Ascending aorta (tissue), 2 donors: Measurements from ENCODE around the gene MEAK7. TPM values are rescaled to one million over a fixed set of nuclear protein-coding genes. Genes with fewer than 3 reads are reported as not detected.
"Not testable (repeated sequence)": the region's sequence is repeated elsewhere in the genome, so short reads cannot be mapped to it uniquely, and the experiment has no call there.

Source experiments
- DNase-seq, 2 donors: peaks; one replicate each; pipeline ENCODE4 v3.0.0-alpha.2; 2019; ENCODE audit warnings: low spot score in 2 of 2
- H3K27ac ChIP-seq, 2 donors: fragments of 200-600 bp; sonication (generic); one replicate each; pipeline ENCODE4 v1.5.1; 2016 to 2017; ENCODE audit warnings: mild to moderate bottlenecking in 1 of 2
- H3K27me3 ChIP-seq: fragments of 200-600 bp; sonication (generic); one replicate; pipeline ENCODE4 v1.5.1; 2017
- H3K36me3 ChIP-seq, 2 donors: fragments of 200-600 bp; sonication (generic); one replicate each; pipeline ENCODE4 v1.5.1; 2016
- H3K4me1 ChIP-seq, 2 donors: fragments of 200-600 bp; sonication (generic); one replicate each; pipeline ENCODE4 v1.5.1; 2016 to 2017; ENCODE audit warnings: mild to moderate bottlenecking in 1 of 2
- H3K4me3 ChIP-seq, 2 donors: fragments of 200-600 bp; sonication (generic); one replicate each; pipeline ENCODE4 v1.5.1; 2016 to 2017; ENCODE audit warnings: mild to moderate bottlenecking in 1 of 2
- H3K9me3 ChIP-seq, 2 donors: fragments of 200-600 bp; sonication (generic); one replicate each; pipeline ENCODE4 v1.5.1; 2016
- CTCF ChIP-seq, 3 experiments: fragments of 200-600 bp in 2 of 3; fragments of 450-650 bp in 1 of 3; sonication (generic) in 2 of 3; IDR thresholded peaks; one replicate each; pipeline ENCODE4 v1.5.1; 2016 to 2019; ENCODE audit warnings: antibody characterized with exemption in 3 of 3, mild to moderate bottlenecking in 1 of 3, moderate library complexity in 1 of 3
- intact Hi-C: fragments of 100-400 bp; cut with DNase I; formaldehyde crosslinking; loops from one replicate; pipeline ENCODE4 v1.15.1; 2023
- total RNA-seq: library from RNA; depleted of rRNA; stranded (reverse); fragments of >200 nt; gene quantifications from one replicate; pipeline ENCODE4 v1.1.0, GENCODE V29; 2016

MEAK7 gene
- total RNA-seq, 1 donor from 2014 or later: 5.4 TPM

- Histone ChIP-seq H3K4me1 (no peaks in the 10 kb centered on the region), H3K36me3 (no peaks in the 10 kb centered on the region), H3K27me3 (no peaks in the 10 kb centered on the region), H3K9me3 (no peaks in the 10 kb centered on the region), H3K27ac (no peak overlapping the region), H3K4me3 (no peak overlapping the region)
- no peak for TF ChIP-seq CTCF (IDR thresholded peaks at IDR 0.05)
- intact Hi-C loops: no loop called here
- no peak for DNase-seq
These were observed 15.4 kb upstream of the MEAK7 start for GRCh38 chr16:84519855-84520254.

- DNase-seq: no peak
- intact Hi-C loops: no loop called here
- no peak for TF ChIP-seq CTCF (IDR thresholded peaks at IDR 0.05)
- H3K36me3 ChIP-seq: no peaks in the 10 kb centered on the region
- H3K9me3 ChIP-seq: no peaks in the 10 kb centered on the region
- H3K27ac ChIP-seq: no peak overlapping the region
- no peaks in the 10 kb centered on the region for H3K4me1 ChIP-seq
- no peaks in the 10 kb centered on the region for H3K27me3 ChIP-seq
- H3K4me3 ChIP-seq: no peak overlapping the region
These were observed 14.4 kb upstream of the MEAK7 start for GRCh38 chr16:84518804-84519341.

GRCh38 chr16:84518220-84518619, 13.8 kb upstream of the MEAK7 start:
- H3K4me3 ChIP-seq, H3K27ac ChIP-seq, DNase-seq, H3K4me1 ChIP-seq, H3K36me3 ChIP-seq, H3K9me3 ChIP-seq, H3K27me3 ChIP-seq, intact Hi-C loops: not testable (repeated sequence)

- intact Hi-C loops: no loop called here
- Histone ChIP-seq H3K9me3 (no peaks in the 10 kb centered on the region), H3K36me3 (no peaks in the 10 kb centered on the region), H3K4me1 (no peaks in the 10 kb centered on the region), H3K27me3 (no peaks in the 10 kb centered on the region), H3K27ac (no peak overlapping the region), H3K4me3 (no peak overlapping the region)
- DNase-seq: no peak
- no peak for TF ChIP-seq CTCF (IDR thresholded peaks at IDR 0.05)
These were observed 12.9 kb upstream of the MEAK7 start for GRCh38 chr16:84517366-84517765.

GRCh38 chr16:84514874-84515835, 10.7 kb upstream of the MEAK7 start:
- no peaks in the 10 kb centered on the region for H3K4me1 ChIP-seq
- H3K4me3 ChIP-seq: no peak overlapping the region
- no peaks in the 10 kb centered on the region for H3K36me3 ChIP-seq
- no peaks in the 10 kb centered on the region for H3K27me3 ChIP-seq
- no peaks in the 10 kb centered on the region for H3K9me3 ChIP-seq
- TF ChIP-seq CTCF (IDR thresholded peaks at IDR 0.05): no peak
- no peak for DNase-seq
- no peak overlapping the region for H3K27ac ChIP-seq
- intact Hi-C loops: no loop called here

- H3K27me3 ChIP-seq: no peaks in the 10 kb centered on the region
- no peak overlapping the region for H3K4me3 ChIP-seq
- DNase-seq: no peak
- intact Hi-C loops: no loop called here
- no peaks in the 10 kb centered on the region for H3K9me3 ChIP-seq
- no peaks in the 10 kb centered on the region for H3K36me3 ChIP-seq
- H3K27ac ChIP-seq: no peak overlapping the region
- no peak for TF ChIP-seq CTCF (IDR thresholded peaks at IDR 0.05)
- no peaks in the 10 kb centered on the region for H3K4me1 ChIP-seq
These were observed 9.9 kb upstream of the MEAK7 start for GRCh38 chr16:84514295-84514873.
